Sigmoid colon (tissue), 4 donors: ENCODE results near the gene CAB39L.
A peak's percentile ranks its signal among the peaks of the same experiment; 100 is the strongest.

ENCODE experiments used
- EP300 ChIP-seq, 4 donors: sonication (generic); formaldehyde crosslinking; IDR thresholded peaks; one replicate each; pipeline ENCODE4 v1.6.1; 2017; ENCODE audit warnings: antibody characterized with exemption in 4 of 4
- POLR2A ChIP-seq, 2 donors: fragments of 450-650 bp; IDR thresholded peaks; one replicate each; pipeline ENCODE4 v1.6.1; 2016; ENCODE audit warnings: antibody characterized with exemption in 2 of 2, mild to moderate bottlenecking in 2 of 2, moderate library complexity in 2 of 2
- POLR2AphosphoS5 ChIP-seq, 4 donors: sonication (generic); formaldehyde crosslinking; IDR thresholded peaks; one replicate each; pipeline ENCODE4 v1.6.1; 2017; ENCODE audit warnings: antibody characterized with exemption in 4 of 4
- TF ChIP-seq, protein P1 (sequence below), 4 experiments: fragments of 450-650 bp in 3 of 4; fragments of 200-600 bp in 1 of 4; IDR thresholded peaks; one replicate each; pipeline ENCODE4 v1.5.1; 2016 to 2019; ENCODE audit warnings: antibody characterized with exemption in 4 of 4, mild to moderate bottlenecking in 3 of 4, moderate library complexity in 2 of 4

DNA sequence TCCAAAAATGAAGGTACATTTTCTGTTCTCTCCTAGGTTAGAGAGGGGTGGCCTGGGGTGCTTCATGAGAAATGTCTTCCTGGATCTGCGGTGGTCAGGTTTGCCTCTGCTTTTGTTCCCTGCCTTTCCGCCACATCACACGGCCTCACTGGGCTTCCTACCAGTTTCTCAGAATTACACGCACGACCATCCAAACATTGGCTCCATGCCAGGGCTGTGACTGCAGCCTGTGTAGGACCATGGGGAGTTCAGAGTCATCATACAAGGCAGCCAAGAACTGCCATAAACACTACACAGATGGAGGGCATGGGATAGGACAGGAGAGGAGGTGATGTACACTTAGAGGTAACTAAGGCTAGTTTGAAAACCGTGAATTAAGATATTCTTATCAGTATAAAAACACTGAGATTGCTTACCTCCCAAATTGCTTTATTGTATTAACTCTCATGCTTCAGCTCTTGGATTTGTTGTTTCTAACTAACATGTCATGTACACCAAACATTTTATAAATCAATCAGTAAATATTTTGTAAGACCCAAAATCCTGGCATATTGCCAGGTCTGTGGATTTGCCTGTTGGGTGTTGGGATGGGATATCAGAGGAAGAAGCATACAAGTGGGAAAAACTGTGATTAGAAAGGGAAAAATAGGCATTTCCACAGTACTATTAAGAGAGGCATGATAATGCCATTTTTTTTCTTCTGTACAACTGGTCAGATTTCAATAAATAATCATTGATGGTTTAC lies 150.9 kb downstream of the CAB39L start:
- TF ChIP-seq, protein P1, sequence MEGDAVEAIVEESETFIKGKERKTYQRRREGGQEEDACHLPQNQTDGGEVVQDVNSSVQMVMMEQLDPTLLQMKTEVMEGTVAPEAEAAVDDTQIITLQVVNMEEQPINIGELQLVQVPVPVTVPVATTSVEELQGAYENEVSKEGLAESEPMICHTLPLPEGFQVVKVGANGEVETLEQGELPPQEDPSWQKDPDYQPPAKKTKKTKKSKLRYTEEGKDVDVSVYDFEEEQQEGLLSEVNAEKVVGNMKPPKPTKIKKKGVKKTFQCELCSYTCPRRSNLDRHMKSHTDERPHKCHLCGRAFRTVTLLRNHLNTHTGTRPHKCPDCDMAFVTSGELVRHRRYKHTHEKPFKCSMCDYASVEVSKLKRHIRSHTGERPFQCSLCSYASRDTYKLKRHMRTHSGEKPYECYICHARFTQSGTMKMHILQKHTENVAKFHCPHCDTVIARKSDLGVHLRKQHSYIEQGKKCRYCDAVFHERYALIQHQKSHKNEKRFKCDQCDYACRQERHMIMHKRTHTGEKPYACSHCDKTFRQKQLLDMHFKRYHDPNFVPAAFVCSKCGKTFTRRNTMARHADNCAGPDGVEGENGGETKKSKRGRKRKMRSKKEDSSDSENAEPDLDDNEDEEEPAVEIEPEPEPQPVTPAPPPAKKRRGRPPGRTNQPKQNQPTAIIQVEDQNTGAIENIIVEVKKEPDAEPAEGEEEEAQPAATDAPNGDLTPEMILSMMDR (IDR thresholded peaks at IDR 0.05) = no peak
- TF ChIP-seq POLR2AphosphoS5 (IDR thresholded peaks at IDR 0.05) (peak; percentile 22 to 74 (median 61)), POLR2A (IDR thresholded peaks at IDR 0.05) (no peak), EP300 (IDR thresholded peaks at IDR 0.05) (peak in 1 of 4 donors; percentile 33)
